DND-41 (cell line): ENCODE measurements around the gene OBSCN.
A peak's percentile ranks its signal among the peaks of the same experiment; 100 is the strongest.

ENCODE experiments used
- CTCF ChIP-seq: IDR thresholded peaks from 2 replicates; pipeline ENCODE4 v1.5.1; 2012; ENCODE audit warnings: borderline replicate concordance, low read length, moderate library complexity, mild to moderate bottlenecking; ENCODE audit not compliant: poor library complexity, severe bottlenecking; ENCODE audit errors: extremely low read depth
- EZH2 ChIP-seq: IDR thresholded peaks from 3 replicates; pipeline ENCODE4 v1.6.1; 2012; ENCODE audit warnings: borderline replicate concordance, low read depth, mild to moderate bottlenecking, moderate library complexity, low read length, inconsistent platforms; ENCODE audit not compliant: severe bottlenecking

GRCh38 chr1:228393268-228393701 is 185.4 kb downstream of the OBSCN start:
- TF ChIP-seq CTCF (peak; percentile 44), EZH2 (no peak)
